HepG2 (cell line): ENCODE data around the gene CAGE1. TPM values are rescaled to one million over a fixed set of nuclear protein-coding genes. Genes with fewer than 3 reads are reported as not detected.

ENCODE experiments used
- ERF ChIP-seq: IDR thresholded peaks from 2 replicates; pipeline ENCODE4 v1.6.1; 2018; ENCODE audit warnings: missing biosample characterization, missing genetic modification reagents
- FOXC1 ChIP-seq: sonication (generic); formaldehyde crosslinking; IDR thresholded peaks from 2 replicates; pipeline ENCODE4 v1.8.0; 2022; ENCODE audit warnings: mild to moderate bottlenecking, missing genetic modification reagents, borderline replicate concordance
- FOXO4 ChIP-seq: sonication (generic); formaldehyde crosslinking; conservative IDR thresholded peaks from 2 replicates; pipeline ENCODE4 v1.8.1; 2023; ENCODE audit warnings: missing genetic modification reagents
- GATAD2A ChIP-seq: IDR thresholded peaks from 2 replicates; pipeline ENCODE4 v1.6.1; 2016
- KDM3A ChIP-seq: IDR thresholded peaks from 2 replicates; pipeline ENCODE4 v1.6.1; 2018; ENCODE audit warnings: low read depth, missing compliant biosample characterization
- PITX1 ChIP-seq: sonication (generic); formaldehyde crosslinking; IDR thresholded peaks from 2 replicates; pipeline ENCODE4 v1.5.1; 2020; ENCODE audit warnings: mild to moderate bottlenecking, missing genetic modification reagents
- SMAD3 ChIP-seq: sonication (generic); formaldehyde crosslinking; IDR thresholded peaks from 2 replicates; pipeline ENCODE4 v1.4.0; 2020; ENCODE audit warnings: missing genetic modification reagents
- SMC3 ChIP-seq: IDR thresholded peaks from 2 replicates; pipeline ENCODE4 v1.6.1; 2011; ENCODE audit warnings: low read length, improper control_type of control experiment
- STAG1 ChIP-seq: sonication (generic); formaldehyde crosslinking; IDR thresholded peaks from 2 replicates; pipeline ENCODE4 v1.4.0; 2020; ENCODE audit warnings: missing genetic modification reagents
- ZBTB7B ChIP-seq: sonication (generic); formaldehyde crosslinking; IDR thresholded peaks from 2 replicates; pipeline ENCODE4 v1.4.0; 2020; ENCODE audit warnings: missing genetic modification reagents
- ZFX ChIP-seq: sonication (generic); formaldehyde crosslinking; IDR thresholded peaks from 2 replicates; pipeline ENCODE4 v1.4.0; 2020; ENCODE audit warnings: mild to moderate bottlenecking, low read depth, missing genetic modification reagents, moderate library complexity
- ZMYM4 ChIP-seq: sonication (generic); formaldehyde crosslinking; IDR thresholded peaks from 2 replicates; pipeline ENCODE4 v1.8.1; 2023; ENCODE audit warnings: mild to moderate bottlenecking, missing genetic modification reagents
- ZNF33B ChIP-seq: sonication (generic); formaldehyde crosslinking; IDR thresholded peaks from 2 replicates; pipeline ENCODE4 v1.5.1; 2020; ENCODE audit warnings: mild to moderate bottlenecking, missing genetic modification reagents
- ZNF354B ChIP-seq: sonication (generic); formaldehyde crosslinking; IDR thresholded peaks from 2 replicates; pipeline ENCODE4 v1.8.0; 2022; ENCODE audit warnings: mild to moderate bottlenecking, missing genetic modification reagents
- ZNF614 ChIP-seq: IDR thresholded peaks from 2 replicates; pipeline ENCODE4 v1.6.1; 2018; ENCODE audit warnings: missing biosample characterization, missing genetic modification reagents, inconsistent platforms, borderline replicate concordance
- ZSCAN25 ChIP-seq: sonication (generic); formaldehyde crosslinking; IDR thresholded peaks from 2 replicates; pipeline ENCODE4 v1.8.0; 2022; ENCODE audit warnings: mild to moderate bottlenecking, missing genetic modification reagents
- polyA plus RNA-seq, 8 experiments: library from polyadenylated mRNA; depleted of rRNA in 3 of 8; stranded (reverse) in 7 of 8; unstranded in 1 of 8; fragments of >200 nt; fragmentation: Illumina TruSeq in 4 of 8; extraction: Trizol in 4 of 8; gene quantifications; 2 replicates each; pipeline versions ENCODE4 v1.2.1 to v1.2.3, GENCODE V29; 2011 to 2016; ENCODE audit warnings: low read depth in 4 of 8, missing spikeins in 1 of 8, mixed read lengths in 1 of 8; ENCODE audit not compliant: insufficient read depth in 1 of 8
- total RNA-seq, 5 experiments: library from RNA; depleted of rRNA; stranded (reverse); fragments of >200 nt; fragmentation: Illumina TruSeq; extraction: Trizol; gene quantifications; 2 replicates each; pipeline ENCODE4 v1.2.3, GENCODE V29; 2016; ENCODE audit warnings: low read depth in 1 of 5
- TF ChIP-seq, protein P1 (sequence below): sonication (generic); formaldehyde crosslinking; IDR thresholded peaks from 2 replicates; pipeline ENCODE4 v1.4.0; 2020; ENCODE audit warnings: missing genetic modification reagents
- TF ChIP-seq, protein P2 (sequence below): sonication (generic); formaldehyde crosslinking; IDR thresholded peaks from 2 replicates; pipeline ENCODE4 v1.5.0; 2020; ENCODE audit warnings: mild to moderate bottlenecking, missing genetic modification reagents, moderate library complexity
- TF ChIP-seq, protein P3 (sequence below): IDR thresholded peaks from 2 replicates; pipeline ENCODE4 v1.6.1; 2016; ENCODE audit warnings: low read depth, borderline replicate concordance
- TF ChIP-seq, protein P4 (sequence below): IDR thresholded peaks from 2 replicates; pipeline ENCODE4 v1.6.1; 2012; ENCODE audit warnings: inconsistent platforms
- TF ChIP-seq, protein P5 (sequence below): sonication (generic); formaldehyde crosslinking; IDR thresholded peaks from 2 replicates; pipeline ENCODE4 v1.8.0; 2022; ENCODE audit warnings: missing genetic modification reagents, mild to moderate bottlenecking, moderate library complexity, borderline replicate concordance

Gene CAGE1
- total and polyA plus RNA-seq, 2 of the 13 experiments (the other 11 are each of a cell fraction or from before 2014, with no cell fraction given), result 0.03 to 0.15 TPM

DNA sequence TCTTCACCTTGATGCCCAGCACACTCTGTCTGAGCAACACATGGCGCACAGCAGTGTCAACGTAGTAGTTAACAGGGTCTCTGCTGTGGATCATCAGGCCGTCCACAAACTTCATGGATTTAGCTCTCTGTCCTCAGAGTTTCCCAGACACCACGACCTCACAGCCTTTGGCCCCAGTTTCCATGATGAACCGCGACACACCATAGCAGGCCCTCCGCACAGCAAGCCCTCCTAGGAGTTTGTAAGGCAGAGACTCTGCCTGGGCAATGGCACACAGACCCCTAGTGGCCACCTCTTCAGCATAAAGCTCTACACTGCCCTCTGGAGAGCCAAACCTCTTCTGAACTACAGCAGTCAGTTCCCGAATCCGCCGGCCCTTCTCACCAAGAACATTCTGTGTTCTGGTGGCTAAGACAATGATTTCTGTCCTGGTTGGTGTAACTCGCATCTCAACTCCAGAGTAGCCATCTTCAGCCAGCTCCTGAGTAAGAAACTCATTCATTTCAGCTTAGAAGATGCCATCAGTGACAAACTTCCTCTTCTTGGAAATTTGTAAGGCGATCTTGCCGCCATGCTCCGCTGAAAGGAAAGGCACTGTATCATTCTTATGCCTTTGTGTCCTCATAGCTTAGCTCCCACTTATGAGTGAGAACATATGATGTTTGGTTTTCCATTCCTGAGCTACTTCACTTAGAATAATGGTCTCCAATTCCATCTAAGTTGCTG, 50.4 kb downstream of the CAGE1 start (continued):
- TF ChIP-seq ZFX (peak; percentile 59; the same call in 1 of the 2 replicates), ZBTB7B (CRISPR knock-in tag) (peak; percentile 62; the same call in 1 of the 2 replicates), PITX1 (CRISPR knock-in tag) (peak; percentile 52; the same call in 1 of the 2 replicates), ZSCAN25 (0 out of 2 replicates have a peak, but pooled peaks have one; percentile 44), ZNF614 (CRISPR knock-in tag) (peak; percentile 59; the same call in 1 of the 2 replicates), FOXO4 (CRISPR knock-in tag) (0 out of 2 replicates have a peak, but pooled peaks have one; percentile 32), FOXC1 (CRISPR knock-in tag) (peak; percentile 49; the same call in 1 of the 2 replicates), SMAD3 (0 out of 2 replicates have a peak, but pooled peaks have one; percentile 40), GATAD2A (CRISPR knock-in tag) (peak; percentile 53; the same call in 1 of the 2 replicates), ERF (CRISPR knock-in tag) (peak; percentile 74; the same call in 1 of the 2 replicates), SMC3 (peak; percentile 95), ZMYM4 (CRISPR knock-in tag) (peak; percentile 70; the same call in 1 of the 2 replicates), ZNF354B (CRISPR knock-in tag) (0 out of 2 replicates have a peak, but pooled peaks have one; percentile 46), STAG1 (CRISPR knock-in tag) (peak; percentile 87), ZNF33B (0 out of 2 replicates have a peak, but pooled peaks have one; percentile 72), KDM3A (CRISPR knock-in tag) (peak; percentile 44; the same call in 1 of the 2 replicates)
- TF ChIP-seq, protein P1, sequence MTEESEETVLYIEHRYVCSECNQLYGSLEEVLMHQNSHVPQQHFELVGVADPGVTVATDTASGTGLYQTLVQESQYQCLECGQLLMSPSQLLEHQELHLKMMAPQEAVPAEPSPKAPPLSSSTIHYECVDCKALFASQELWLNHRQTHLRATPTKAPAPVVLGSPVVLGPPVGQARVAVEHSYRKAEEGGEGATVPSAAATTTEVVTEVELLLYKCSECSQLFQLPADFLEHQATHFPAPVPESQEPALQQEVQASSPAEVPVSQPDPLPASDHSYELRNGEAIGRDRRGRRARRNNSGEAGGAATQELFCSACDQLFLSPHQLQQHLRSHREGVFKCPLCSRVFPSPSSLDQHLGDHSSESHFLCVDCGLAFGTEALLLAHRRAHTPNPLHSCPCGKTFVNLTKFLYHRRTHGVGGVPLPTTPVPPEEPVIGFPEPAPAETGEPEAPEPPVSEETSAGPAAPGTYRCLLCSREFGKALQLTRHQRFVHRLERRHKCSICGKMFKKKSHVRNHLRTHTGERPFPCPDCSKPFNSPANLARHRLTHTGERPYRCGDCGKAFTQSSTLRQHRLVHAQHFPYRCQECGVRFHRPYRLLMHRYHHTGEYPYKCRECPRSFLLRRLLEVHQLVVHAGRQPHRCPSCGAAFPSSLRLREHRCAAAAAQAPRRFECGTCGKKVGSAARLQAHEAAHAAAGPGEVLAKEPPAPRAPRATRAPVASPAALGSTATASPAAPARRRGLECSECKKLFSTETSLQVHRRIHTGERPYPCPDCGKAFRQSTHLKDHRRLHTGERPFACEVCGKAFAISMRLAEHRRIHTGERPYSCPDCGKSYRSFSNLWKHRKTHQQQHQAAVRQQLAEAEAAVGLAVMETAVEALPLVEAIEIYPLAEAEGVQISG (CRISPR knock-in tag), result peak; percentile 53; the same call in 1 of the 2 replicates
- TF ChIP-seq, protein P2, sequence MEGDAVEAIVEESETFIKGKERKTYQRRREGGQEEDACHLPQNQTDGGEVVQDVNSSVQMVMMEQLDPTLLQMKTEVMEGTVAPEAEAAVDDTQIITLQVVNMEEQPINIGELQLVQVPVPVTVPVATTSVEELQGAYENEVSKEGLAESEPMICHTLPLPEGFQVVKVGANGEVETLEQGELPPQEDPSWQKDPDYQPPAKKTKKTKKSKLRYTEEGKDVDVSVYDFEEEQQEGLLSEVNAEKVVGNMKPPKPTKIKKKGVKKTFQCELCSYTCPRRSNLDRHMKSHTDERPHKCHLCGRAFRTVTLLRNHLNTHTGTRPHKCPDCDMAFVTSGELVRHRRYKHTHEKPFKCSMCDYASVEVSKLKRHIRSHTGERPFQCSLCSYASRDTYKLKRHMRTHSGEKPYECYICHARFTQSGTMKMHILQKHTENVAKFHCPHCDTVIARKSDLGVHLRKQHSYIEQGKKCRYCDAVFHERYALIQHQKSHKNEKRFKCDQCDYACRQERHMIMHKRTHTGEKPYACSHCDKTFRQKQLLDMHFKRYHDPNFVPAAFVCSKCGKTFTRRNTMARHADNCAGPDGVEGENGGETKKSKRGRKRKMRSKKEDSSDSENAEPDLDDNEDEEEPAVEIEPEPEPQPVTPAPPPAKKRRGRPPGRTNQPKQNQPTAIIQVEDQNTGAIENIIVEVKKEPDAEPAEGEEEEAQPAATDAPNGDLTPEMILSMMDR (CRISPR knock-in tag), result peak; percentile 95
- TF ChIP-seq, protein P3, sequence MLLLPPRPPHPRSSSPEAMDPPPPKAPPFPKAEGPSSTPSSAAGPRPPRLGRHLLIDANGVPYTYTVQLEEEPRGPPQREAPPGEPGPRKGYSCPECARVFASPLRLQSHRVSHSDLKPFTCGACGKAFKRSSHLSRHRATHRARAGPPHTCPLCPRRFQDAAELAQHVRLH (CRISPR knock-in tag), result peak; percentile 74; the same call in 1 of the 2 replicates
- TF ChIP-seq, protein P4, sequence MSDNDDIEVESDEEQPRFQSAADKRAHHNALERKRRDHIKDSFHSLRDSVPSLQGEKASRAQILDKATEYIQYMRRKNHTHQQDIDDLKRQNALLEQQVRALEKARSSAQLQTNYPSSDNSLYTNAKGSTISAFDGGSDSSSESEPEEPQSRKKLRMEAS, result peak; percentile 35; the same call in 1 of the 2 replicates
- TF ChIP-seq, protein P5, sequence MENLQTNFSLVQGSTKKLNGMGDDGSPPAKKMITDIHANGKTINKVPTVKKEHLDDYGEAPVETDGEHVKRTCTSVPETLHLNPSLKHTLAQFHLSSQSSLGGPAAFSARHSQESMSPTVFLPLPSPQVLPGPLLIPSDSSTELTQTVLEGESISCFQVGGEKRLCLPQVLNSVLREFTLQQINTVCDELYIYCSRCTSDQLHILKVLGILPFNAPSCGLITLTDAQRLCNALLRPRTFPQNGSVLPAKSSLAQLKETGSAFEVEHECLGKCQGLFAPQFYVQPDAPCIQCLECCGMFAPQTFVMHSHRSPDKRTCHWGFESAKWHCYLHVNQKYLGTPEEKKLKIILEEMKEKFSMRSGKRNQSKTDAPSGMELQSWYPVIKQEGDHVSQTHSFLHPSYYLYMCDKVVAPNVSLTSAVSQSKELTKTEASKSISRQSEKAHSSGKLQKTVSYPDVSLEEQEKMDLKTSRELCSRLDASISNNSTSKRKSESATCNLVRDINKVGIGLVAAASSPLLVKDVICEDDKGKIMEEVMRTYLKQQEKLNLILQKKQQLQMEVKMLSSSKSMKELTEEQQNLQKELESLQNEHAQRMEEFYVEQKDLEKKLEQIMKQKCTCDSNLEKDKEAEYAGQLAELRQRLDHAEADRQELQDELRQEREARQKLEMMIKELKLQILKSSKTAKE (CRISPR knock-in tag), result 0 out of 2 replicates have a peak, but pooled peaks have one; percentile 20
